Lower leg skin (tissue), 4 donors: ENCODE data around the gene INPP4A. TPM values are rescaled to one million over a fixed set of nuclear protein-coding genes. Genes with fewer than 3 reads are reported as not detected.
A peak's percentile ranks its signal among the peaks of the same experiment; 100 is the strongest.

Source experiments
- DNase-seq, 2 donors: peaks; one replicate each; pipeline ENCODE4 v3.0.0-alpha.2; 2019; ENCODE audit warnings: low spot score in 2 of 2
- H3K4me3 ChIP-seq: fragments of 200-600 bp; sonication (generic); 2 replicates; pipeline ENCODE4 v1.5.1; 2017; ENCODE audit warnings: mild to moderate bottlenecking, low read depth; ENCODE audit not compliant: poor library complexity, severe bottlenecking
- POLR2A ChIP-seq, 2 donors: fragments of 450-650 bp; IDR thresholded peaks; one replicate each; pipeline ENCODE4 v1.6.1; 2016 to 2017; ENCODE audit warnings: antibody characterized with exemption in 2 of 2, mild to moderate bottlenecking in 1 of 2, moderate library complexity in 1 of 2
- WGBS, 2 donors: methylation state at CpG; one replicate each; pipeline ENCODE4 v1.1.5; 2018; 5-methylcytosine and 5-hydroxymethylcytosine counted together
- intact Hi-C: fragments of 100-400 bp; cut with DNase I; formaldehyde crosslinking; loops from one replicate; pipeline ENCODE4 v1.15.0; 2023; ENCODE audit warnings: low total_unique reads
- total RNA-seq, 4 donors: library from RNA; depleted of rRNA; stranded (reverse); fragments of >200 nt; gene quantifications; one replicate each; pipeline ENCODE4 v1.1.0, GENCODE V29; 2016
- TF ChIP-seq, protein P1 (sequence below), 3 donors: fragments of 450-650 bp; IDR thresholded peaks; one replicate each; pipeline ENCODE4 v1.5.1; 2016; ENCODE audit warnings: antibody characterized with exemption in 3 of 3, mild to moderate bottlenecking in 3 of 3, moderate library complexity in 2 of 3

The INPP4A gene
- 10 to 100 TPM in 3 of 4 donors, 1 to 10 TPM in 1; 6.7 to 15.5 (median 10.7) TPM for total RNA-seq

DNA sequence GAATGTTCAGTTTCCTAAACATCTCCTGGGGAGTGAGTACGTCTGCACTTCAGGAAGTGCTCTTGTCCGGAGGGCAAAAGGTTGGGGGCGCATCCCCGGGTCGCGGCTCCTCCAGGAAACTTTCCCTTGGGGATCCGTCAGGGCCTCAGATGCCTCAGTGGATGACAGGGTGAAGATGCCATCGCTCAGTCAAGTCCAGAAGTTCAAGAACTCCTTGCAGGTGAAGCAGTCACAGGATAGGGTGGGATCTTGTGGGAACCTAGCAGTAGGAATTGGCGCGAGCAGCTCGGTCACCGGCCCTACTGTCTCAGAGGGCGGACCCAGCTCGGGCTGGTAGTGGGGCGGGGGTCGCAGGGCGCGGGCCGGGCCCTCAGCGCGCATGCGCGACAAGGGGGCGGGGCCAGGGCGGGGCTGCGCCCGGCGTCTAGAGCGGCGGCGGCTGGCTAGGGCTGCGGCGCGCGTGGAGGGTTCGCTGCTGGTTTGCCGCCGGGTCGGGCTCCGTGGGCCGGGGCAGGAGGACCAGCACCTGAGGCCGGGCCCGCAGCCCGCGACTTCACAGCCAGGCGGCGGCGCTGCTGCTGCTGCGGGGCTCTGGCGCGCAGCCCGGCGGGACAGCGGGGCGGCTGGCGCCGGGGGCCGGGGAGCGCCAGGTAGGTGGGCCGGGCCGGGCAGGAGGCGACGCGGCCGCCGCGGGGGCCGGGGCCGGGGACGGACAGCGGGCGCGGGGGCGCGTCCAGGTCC lies at the start of gene INPP4A:
Gene INPP4A, plus strand, starts transcription at position 423 of the 741 bp plus-strand sequence. CDS start 75,191 bp downstream, outside the sequence.
- peak within 1 kb of the TSS; percentile 66 for H3K4me3 ChIP-seq
- intact Hi-C loops, result no loop called here
- peak in 1 of 2 donors; percentile 92 for DNase-seq
- WGBS, 2 donors, result 1% methylated on average over 14 to 42 of the region's 75 CpGs
- TF ChIP-seq, protein P1, sequence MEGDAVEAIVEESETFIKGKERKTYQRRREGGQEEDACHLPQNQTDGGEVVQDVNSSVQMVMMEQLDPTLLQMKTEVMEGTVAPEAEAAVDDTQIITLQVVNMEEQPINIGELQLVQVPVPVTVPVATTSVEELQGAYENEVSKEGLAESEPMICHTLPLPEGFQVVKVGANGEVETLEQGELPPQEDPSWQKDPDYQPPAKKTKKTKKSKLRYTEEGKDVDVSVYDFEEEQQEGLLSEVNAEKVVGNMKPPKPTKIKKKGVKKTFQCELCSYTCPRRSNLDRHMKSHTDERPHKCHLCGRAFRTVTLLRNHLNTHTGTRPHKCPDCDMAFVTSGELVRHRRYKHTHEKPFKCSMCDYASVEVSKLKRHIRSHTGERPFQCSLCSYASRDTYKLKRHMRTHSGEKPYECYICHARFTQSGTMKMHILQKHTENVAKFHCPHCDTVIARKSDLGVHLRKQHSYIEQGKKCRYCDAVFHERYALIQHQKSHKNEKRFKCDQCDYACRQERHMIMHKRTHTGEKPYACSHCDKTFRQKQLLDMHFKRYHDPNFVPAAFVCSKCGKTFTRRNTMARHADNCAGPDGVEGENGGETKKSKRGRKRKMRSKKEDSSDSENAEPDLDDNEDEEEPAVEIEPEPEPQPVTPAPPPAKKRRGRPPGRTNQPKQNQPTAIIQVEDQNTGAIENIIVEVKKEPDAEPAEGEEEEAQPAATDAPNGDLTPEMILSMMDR (IDR thresholded peaks at IDR 0.05), result no peak
- no peak for TF ChIP-seq POLR2A (IDR thresholded peaks at IDR 0.05)

DNA sequence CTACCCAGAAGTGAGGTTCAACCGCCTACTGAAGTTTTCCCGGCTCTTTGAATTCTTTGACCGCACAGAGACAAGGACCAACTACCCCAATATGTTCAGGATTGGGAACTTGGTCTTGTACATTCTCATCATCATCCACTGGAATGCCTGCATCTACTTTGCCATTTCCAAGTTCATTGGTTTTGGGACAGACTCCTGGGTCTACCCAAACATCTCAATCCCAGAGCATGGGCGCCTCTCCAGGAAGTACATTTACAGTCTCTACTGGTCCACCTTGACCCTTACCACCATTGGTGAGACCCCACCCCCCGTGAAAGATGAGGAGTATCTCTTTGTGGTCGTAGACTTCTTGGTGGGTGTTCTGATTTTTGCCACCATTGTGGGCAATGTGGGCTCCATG lies 48.7 kb upstream of the INPP4A start:
- TF ChIP-seq, protein P1 (IDR thresholded peaks at IDR 0.05), result no peak
- no peak for TF ChIP-seq POLR2A (IDR thresholded peaks at IDR 0.05)
- 89 to 93% methylated on average over 6 of the region's 6 CpGs for whole genome bisulfite sequencing, 2 donors
- intact Hi-C loops, result no loop called here
- no peak for DNase-seq
- H3K4me3 ChIP-seq, result no peak overlapping the region

DNA sequence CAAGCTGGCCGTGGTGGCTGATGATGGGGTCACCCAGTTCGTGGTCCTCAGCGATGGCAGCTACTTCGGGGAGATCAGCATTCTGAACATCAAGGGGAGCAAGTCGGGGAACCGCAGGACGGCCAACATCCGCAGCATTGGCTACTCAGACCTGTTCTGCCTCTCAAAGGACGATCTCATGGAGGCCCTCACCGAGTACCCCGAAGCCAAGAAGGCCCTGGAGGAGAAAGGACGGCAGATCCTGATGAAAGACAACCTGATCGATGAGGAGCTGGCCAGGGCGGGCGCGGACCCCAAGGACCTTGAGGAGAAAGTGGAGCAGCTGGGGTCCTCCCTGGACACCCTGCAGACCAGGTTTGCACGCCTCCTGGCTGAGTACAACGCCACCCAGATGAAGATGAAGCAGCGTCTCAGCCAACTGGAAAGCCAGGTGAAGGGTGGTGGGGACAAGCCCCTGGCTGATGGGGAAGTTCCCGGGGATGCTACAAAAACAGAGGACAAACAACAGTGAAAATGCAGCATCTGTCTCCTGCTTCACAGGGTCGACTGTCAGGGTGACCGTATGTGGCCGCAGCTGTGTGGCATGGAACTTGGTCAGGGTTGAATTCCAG lies 47.8 kb upstream of the INPP4A start:
- no peak overlapping the region for H3K4me3 ChIP-seq
- DNase-seq, result peak in 1 of 2 donors; percentile 60
- 90 to 92% methylated on average over 23 of the region's 23 CpGs for WGBS, 2 donors
- intact Hi-C loops, result no loop called here
- TF ChIP-seq, protein P1 (IDR thresholded peaks at IDR 0.05), result no peak
- TF ChIP-seq POLR2A (IDR thresholded peaks at IDR 0.05), result no peak

DNA sequence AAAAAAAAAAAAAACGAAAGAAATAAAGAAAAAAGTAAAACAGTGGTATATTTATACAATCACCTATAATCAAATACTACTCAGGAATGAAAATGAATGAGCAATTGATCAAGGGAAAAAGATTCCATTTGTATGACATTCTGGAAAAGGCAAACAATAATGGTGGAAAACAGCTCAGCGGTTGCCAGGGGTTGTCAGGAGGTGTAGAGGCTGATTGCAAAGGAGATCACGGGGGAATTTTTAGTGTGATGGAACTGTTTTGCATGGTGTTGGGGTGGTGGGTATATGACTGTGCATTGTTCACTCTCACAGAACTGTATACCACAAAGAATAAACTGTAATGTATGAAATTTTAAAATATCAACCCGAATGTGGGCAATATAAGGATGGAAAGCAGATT lies 45.5 kb upstream of the INPP4A start:
- 77 to 80% methylated on average over 4 of the region's 4 CpGs for WGBS, 2 donors
- peak in 1 of 2 donors; percentile 15 for DNase-seq
- TF ChIP-seq POLR2A (IDR thresholded peaks at IDR 0.05), result no peak
- TF ChIP-seq, protein P1 (IDR thresholded peaks at IDR 0.05), result no peak
- no peak overlapping the region for H3K4me3 ChIP-seq
- intact Hi-C loops, result no loop called here

DNA sequence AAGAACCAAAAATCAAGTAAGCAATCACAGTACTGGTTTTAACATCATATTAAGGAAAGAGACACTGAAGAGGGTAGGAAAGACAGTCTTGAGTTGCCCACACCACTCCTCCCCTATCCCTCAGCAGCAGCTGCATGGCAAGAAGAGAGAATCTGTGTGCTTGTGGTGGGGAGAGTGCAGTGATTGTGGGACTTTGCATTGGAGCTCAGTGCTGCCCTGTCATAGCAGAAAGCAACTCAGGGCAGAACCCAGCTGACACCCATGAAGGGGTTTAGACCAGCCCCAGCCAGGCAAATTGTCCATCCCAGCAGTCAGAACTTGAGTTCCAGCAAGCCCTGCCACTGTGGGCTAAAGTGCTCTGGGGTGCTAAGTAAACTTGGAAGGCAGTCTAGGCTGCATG lies 40.8 kb upstream of the INPP4A start:
- DNase-seq, result no peak
- no peak for TF ChIP-seq POLR2A (IDR thresholded peaks at IDR 0.05)
- TF ChIP-seq, protein P1 (IDR thresholded peaks at IDR 0.05), result no peak
- H3K4me3 ChIP-seq, result no peak overlapping the region
- intact Hi-C loops, result no loop called here
